Esophagus squamous epithelium (tissue), 4 donors: ENCODE measurements around the gene MAGI1.

Source experiments
- POLR2A ChIP-seq, 4 donors: fragments of 450-650 bp; IDR thresholded peaks; one replicate each; pipeline ENCODE4 v1.6.1; 2017; ENCODE audit warnings: antibody characterized with exemption in 4 of 4, mild to moderate bottlenecking in 4 of 4, moderate library complexity in 3 of 4
- TF ChIP-seq, protein P1 (sequence below), 6 experiments: fragments of 450-650 bp in 4 of 6; fragments of 200-600 bp in 2 of 6; sonication (generic) in 2 of 6; IDR thresholded peaks; one replicate each; pipeline ENCODE4 v1.5.1; 2016 to 2019; ENCODE audit warnings: antibody characterized with exemption in 6 of 6, mild to moderate bottlenecking in 4 of 6, moderate library complexity in 4 of 6

DNA sequence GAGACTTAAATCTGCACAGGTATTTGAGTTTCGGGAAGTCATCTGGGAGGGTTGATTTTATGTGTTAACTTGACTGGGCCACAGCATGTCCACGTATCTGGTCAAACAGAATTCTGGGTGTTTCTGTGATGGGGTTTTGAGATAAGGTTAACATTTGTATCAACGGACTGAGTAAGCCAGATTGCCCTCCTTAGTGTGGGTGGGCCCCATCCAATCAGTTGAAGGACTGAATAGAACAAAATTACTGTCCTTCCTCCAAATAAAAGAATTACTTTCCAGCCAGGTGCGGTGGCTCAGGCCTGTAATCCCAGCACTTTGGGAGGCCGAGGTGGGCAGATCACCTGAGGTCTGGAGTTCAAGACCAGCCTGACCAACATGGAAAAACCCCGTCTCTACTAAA is 399.3 kb downstream of the MAGI1 start:
- no peak for TF ChIP-seq POLR2A (IDR thresholded peaks at IDR 0.05)
- TF ChIP-seq, protein P1, sequence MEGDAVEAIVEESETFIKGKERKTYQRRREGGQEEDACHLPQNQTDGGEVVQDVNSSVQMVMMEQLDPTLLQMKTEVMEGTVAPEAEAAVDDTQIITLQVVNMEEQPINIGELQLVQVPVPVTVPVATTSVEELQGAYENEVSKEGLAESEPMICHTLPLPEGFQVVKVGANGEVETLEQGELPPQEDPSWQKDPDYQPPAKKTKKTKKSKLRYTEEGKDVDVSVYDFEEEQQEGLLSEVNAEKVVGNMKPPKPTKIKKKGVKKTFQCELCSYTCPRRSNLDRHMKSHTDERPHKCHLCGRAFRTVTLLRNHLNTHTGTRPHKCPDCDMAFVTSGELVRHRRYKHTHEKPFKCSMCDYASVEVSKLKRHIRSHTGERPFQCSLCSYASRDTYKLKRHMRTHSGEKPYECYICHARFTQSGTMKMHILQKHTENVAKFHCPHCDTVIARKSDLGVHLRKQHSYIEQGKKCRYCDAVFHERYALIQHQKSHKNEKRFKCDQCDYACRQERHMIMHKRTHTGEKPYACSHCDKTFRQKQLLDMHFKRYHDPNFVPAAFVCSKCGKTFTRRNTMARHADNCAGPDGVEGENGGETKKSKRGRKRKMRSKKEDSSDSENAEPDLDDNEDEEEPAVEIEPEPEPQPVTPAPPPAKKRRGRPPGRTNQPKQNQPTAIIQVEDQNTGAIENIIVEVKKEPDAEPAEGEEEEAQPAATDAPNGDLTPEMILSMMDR (IDR thresholded peaks at IDR 0.05), result no peak
